Stomach (tissue), 4 donors: ENCODE data around the gene KRT33B.

Source experiments
- CTCF ChIP-seq, 7 experiments: fragments of 450-650 bp in 4 of 7; fragments of 200-600 bp in 3 of 7; sonication (generic) in 3 of 7; IDR thresholded peaks; one replicate each; pipeline ENCODE4 v1.5.1; 2016 to 2019; ENCODE audit warnings: antibody characterized with exemption in 7 of 7, control low read depth in 2 of 7, mild to moderate bottlenecking in 1 of 7
- EP300 ChIP-seq: sonication (generic); formaldehyde crosslinking; IDR thresholded peaks from one replicate; pipeline ENCODE4 v1.6.1; 2017; ENCODE audit warnings: antibody characterized with exemption
- POLR2A ChIP-seq, 4 donors: fragments of 450-650 bp; IDR thresholded peaks; one replicate each; pipeline ENCODE4 v1.6.1; 2016; ENCODE audit warnings: antibody characterized with exemption in 4 of 4, control low read depth in 2 of 4, mild to moderate bottlenecking in 1 of 4, moderate library complexity in 1 of 4

- TF ChIP-seq CTCF (IDR thresholded peaks at IDR 0.05) (no peak), EP300 (no peak), POLR2A (IDR thresholded peaks at IDR 0.05) (no peak)
Measured at GRCh38 chr17:41326173-41327145, 43.2 kb downstream of the KRT33B start.
